Lower leg skin (tissue), 3 donors: ENCODE data around the gene NKAIN4.

Source experiments
- POLR2A ChIP-seq, 2 donors: fragments of 450-650 bp; IDR thresholded peaks; one replicate each; pipeline ENCODE4 v1.6.1; 2016 to 2017; ENCODE audit warnings: antibody characterized with exemption in 2 of 2, mild to moderate bottlenecking in 1 of 2, moderate library complexity in 1 of 2
- TF ChIP-seq, protein P1 (sequence below), 3 donors: fragments of 450-650 bp; IDR thresholded peaks; one replicate each; pipeline ENCODE4 v1.5.1; 2016; ENCODE audit warnings: antibody characterized with exemption in 3 of 3, mild to moderate bottlenecking in 3 of 3, moderate library complexity in 2 of 3

DNA sequence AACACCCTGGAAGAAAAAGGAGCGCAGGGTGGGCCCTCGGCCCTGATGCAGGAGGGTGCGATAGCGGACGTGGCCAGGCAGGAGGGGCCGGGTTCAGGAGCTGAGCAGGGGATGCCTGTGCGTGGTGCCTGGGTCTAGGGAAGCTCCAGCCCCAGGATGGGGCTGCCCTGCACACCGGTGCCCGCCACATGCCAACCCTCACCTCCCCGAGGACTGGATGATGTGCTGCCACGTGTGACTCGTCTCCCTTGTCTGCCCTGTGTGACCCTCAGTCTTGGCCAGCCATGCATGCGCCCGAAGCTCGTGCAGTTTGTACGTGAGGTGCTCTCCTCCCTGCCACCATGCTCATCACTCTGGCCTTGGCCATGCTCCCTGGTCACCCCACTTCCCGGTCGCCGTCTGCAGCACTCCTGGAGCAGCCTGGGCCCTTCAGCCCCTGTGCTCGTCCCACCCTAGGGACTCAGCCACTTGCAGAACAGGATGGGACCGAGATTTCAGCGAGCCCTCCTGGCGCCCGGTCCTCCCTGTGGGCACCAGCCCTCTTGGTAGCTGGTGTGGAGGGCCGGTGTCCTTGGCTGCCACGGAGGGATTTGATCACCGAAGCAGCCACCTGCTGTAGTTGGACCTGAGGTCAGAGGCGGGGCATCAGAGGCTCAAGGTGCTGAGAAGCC lies 34.5 kb upstream of the NKAIN4 start:
- TF ChIP-seq, protein P1, sequence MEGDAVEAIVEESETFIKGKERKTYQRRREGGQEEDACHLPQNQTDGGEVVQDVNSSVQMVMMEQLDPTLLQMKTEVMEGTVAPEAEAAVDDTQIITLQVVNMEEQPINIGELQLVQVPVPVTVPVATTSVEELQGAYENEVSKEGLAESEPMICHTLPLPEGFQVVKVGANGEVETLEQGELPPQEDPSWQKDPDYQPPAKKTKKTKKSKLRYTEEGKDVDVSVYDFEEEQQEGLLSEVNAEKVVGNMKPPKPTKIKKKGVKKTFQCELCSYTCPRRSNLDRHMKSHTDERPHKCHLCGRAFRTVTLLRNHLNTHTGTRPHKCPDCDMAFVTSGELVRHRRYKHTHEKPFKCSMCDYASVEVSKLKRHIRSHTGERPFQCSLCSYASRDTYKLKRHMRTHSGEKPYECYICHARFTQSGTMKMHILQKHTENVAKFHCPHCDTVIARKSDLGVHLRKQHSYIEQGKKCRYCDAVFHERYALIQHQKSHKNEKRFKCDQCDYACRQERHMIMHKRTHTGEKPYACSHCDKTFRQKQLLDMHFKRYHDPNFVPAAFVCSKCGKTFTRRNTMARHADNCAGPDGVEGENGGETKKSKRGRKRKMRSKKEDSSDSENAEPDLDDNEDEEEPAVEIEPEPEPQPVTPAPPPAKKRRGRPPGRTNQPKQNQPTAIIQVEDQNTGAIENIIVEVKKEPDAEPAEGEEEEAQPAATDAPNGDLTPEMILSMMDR (IDR thresholded peaks at IDR 0.05) = no peak
- TF ChIP-seq POLR2A (IDR thresholded peaks at IDR 0.05) = no peak
